Measurements from ENCODE around the gene SEZ6L2. TPM values are rescaled to one million over a fixed set of nuclear protein-coding genes. Genes with fewer than 3 reads are reported as not detected.

The SEZ6L2 gene
- total and polyA plus RNA-seq, 9 of the 15 experiments (the other 6 are each of a cell fraction or from before 2014, with no cell fraction given): 0.10 to 2.1 (median 0.72) TPM

DNA sequence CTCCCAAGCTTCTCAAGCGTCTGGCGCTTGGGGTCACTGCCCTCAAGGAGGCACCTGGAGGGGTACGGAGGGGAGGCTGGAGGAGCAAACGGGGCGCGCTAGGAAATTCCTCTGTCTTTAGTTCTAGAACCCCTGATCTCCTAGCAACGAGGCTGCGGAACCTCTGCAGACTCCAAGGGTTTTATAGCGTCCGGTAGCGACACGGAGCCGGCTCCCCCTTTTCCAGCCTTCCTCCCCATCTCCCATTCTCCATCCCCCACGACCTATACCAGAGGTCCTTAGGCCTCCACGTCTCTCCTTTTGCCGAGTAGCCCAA, 35.7 kb downstream of the SEZ6L2 start (continued):
- TF ChIP-seq REST (IDR thresholded peaks at IDR 0.05; ENCODE audit: borderline replicate concordance) (peak; percentile 37; the same call in 1 of the 2 replicates), REST (CRISPR knock-in tag; IDR thresholded peaks at IDR 0.05; ENCODE audit: low read depth) (no peak), ZNF124 (CRISPR knock-in tag; IDR thresholded peaks at IDR 0.05) (no peak)
- TF ChIP-seq, protein P1, sequence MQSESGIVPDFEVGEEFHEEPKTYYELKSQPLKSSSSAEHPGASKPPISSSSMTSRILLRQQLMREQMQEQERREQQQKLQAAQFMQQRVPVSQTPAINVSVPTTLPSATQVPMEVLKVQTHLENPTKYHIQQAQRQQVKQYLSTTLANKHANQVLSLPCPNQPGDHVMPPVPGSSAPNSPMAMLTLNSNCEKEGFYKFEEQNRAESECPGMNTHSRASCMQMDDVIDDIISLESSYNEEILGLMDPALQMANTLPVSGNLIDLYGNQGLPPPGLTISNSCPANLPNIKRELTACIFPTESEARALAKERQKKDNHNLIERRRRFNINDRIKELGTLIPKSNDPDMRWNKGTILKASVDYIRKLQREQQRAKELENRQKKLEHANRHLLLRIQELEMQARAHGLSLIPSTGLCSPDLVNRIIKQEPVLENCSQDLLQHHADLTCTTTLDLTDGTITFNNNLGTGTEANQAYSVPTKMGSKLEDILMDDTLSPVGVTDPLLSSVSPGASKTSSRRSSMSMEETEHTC (IDR thresholded peaks at IDR 0.05): no peak

Measured in K562 (cell line).